ENCODE measurements around the gene KMT2D. TPM values are rescaled to one million over a fixed set of nuclear protein-coding genes. Genes with fewer than 3 reads are reported as not detected.
A peak's percentile ranks its signal among the peaks of the same experiment; 100 is the strongest.

Gene KMT2D
- total RNA-seq, 2 experiments from 2014 or later: 48.3 to 58.2 TPM

DNA sequence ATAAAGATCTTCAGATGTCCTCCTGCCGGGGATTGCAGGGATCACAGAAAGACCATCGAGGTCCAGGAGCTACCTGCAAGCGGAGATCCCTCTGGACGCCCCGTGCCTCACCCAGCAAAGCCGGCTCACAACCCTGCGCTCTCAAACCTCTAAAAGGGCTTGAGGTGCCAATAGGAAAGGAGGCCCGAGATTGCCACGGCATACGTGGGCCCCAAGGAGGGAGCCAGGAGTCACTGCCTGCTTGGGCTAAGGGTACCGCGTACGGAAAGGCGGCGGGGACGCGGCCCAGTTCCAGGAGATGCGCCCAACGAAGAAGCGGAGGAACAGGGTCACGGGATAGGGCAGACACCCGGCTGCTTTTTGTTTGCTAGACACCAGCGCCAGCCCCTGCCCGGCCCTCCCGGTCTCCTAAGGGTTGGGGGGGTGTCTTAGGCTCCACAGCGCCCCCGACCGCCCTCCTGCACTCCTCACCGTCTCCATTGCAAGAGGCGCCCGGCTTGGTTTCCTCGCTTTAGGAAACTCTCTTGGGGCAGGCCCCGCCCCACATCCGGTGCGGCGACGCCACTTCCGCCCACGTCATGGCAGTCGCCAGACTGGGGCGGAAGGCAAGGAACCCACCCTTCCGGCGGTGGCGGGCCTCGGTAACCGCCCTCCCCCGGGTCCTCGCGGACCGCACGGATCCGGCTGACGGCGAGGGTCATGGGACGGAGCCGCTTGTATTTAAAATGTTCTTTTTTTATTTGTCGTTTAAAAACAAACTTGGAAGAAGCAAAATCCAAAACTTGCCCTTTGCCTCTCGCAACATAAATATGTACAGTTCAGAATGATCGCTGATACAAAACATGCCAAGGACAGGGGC is 42.1 kb downstream of the KMT2D start, which contains the start of gene PRKAG1:
PRKAG1 (minus strand) TSS at position 516 of the 859 bp plus-strand sequence; CDS start at position 480, 36 bp downstream.
- Mint-ChIP-seq H3K4me1 (peaks cover 34% of the 10 kb centered on the region), H3K9me3 (ENCODE audit: low read depth) (no peaks in the 10 kb centered on the region), H3K27ac (peak within 1 kb of the TSS; percentile 97), H3K36me3 (ENCODE audit: low read depth) (peaks cover 33% of the 10 kb centered on the region), H3K27me3 (no peaks in the 10 kb centered on the region), H3K4me3 (peak within 1 kb of the TSS; percentile 81)
- ChIA-PET POLR2A (interaction anchor here (0.6 kb wide), 1 partner anchor 56 kb away, joined by 3 read pairs; no protein-coding TSS in a partner anchor), CTCF (interaction anchor here (0.5 to 3.5 kb wide), 16 partner anchors 10 to 379 kb away, joined by 3 to 20 read pairs (median 4); partner anchors contain the start of gene DDN)
- intact Hi-C loops (cut with DNase I, micrococcal nuclease): loop anchor here (1.0 to 5.0 kb wide), 18 partner anchors 22 to 604 kb away; partner anchors contain the start of genes ARF3 (in 1 of the 2), CCNT1 (in 1 of the 2), DDX23 (in 1 of the 2) and FKBP11 (in 1 of the 2)
- DNase-seq (peak; percentile 97), ATAC-seq (peak; percentile 87)

DNA sequence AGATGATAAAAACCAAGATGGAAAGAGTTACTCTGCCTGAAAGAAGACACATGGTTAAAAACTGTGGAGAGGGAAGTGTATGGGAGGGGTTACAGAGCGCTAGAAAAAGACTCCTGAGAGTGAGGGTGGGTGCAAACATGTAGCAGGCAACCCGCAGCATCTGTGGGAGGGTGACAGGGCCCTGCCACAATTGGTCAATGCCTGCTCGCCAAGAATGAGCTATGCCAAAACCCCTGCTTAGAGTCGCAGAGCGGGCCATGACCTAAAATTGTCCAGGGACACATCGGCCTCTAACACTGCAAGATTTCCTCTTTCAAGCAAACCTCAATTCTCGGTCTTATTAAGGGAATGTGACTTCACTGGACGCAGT is 42.7 kb downstream of the KMT2D start:
- POLR2A ChIA-PET: interaction anchor here (0.6 kb wide), 1 partner anchor 56 kb away, joined by 3 read pairs; no protein-coding TSS in a partner anchor
- ATAC-seq (peak; percentile 48), DNase-seq (peak; percentile 74)
- intact Hi-C loops (cut with DNase I, micrococcal nuclease): loop anchor here (1.0 to 5.0 kb wide), 18 partner anchors 21 to 604 kb away; partner anchors contain the start of genes ARF3 (in 1 of the 2), CCNT1 (in 1 of the 2), DDX23 (in 1 of the 2) and FKBP11 (in 1 of the 2)
- no peaks in the 10 kb centered on the region for H3K27me3 Mint-ChIP-seq
- peaks cover 32% of the 10 kb centered on the region for H3K36me3 Mint-ChIP-seq (ENCODE audit: low read depth)
- peak overlapping the region; percentile 97 for H3K27ac Mint-ChIP-seq
- no peaks in the 10 kb centered on the region for H3K9me3 Mint-ChIP-seq (ENCODE audit: low read depth)
- peaks cover 34% of the 10 kb centered on the region for H3K4me1 Mint-ChIP-seq
- peak overlapping the region; percentile 81 for H3K4me3 Mint-ChIP-seq
- CTCF ChIA-PET: interaction anchor here (0.5 to 3.5 kb wide), 14 partner anchors 11 to 378 kb away, joined by 3 to 14 read pairs (median 4); partner anchors contain the start of gene DDN

DNA sequence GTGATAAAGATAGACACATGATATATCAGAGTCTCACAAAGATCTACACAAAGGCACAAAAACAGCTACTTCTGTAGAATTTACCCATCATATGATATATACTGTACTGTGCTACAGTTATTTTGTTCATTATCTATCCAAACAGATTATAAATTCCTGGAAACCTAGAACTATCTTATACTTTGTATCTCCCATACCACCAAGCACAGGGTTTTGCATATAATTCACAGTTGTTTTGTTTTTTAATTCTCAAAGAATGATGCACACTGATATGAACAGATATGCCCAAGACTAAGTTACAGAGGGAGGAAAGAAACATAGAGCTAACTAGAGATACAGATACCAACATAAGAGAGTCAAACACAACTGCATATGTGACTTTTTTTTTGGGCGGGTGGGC is 45.4 kb downstream of the KMT2D start:
- no peaks in the 10 kb centered on the region for H3K27me3 Mint-ChIP-seq
- ATAC-seq (no peak), DNase-seq (no peak)
- peaks cover 34% of the 10 kb centered on the region for H3K4me1 Mint-ChIP-seq
- H3K4me3 Mint-ChIP-seq: no peak overlapping the region
- no peaks in the 10 kb centered on the region for H3K9me3 Mint-ChIP-seq (ENCODE audit: low read depth)
- H3K36me3 Mint-ChIP-seq (ENCODE audit: low read depth): peaks cover 36% of the 10 kb centered on the region
- ChIA-PET CTCF (interaction anchor here (0.7 to 3.5 kb wide), 12 partner anchors 7 to 220 kb away, joined by 3 to 14 read pairs (median 4); partner anchors contain the start of gene FKBP11), POLR2A (no interaction called here)
- intact Hi-C loops (cut with DNase I, micrococcal nuclease): loop anchor here (5.0 kb wide), 2 partner anchors 42 to 607 kb away; partner anchors contain the start of gene PRPF40B (in 1 of the 2)
- no peak overlapping the region for H3K27ac Mint-ChIP-seq

DNA sequence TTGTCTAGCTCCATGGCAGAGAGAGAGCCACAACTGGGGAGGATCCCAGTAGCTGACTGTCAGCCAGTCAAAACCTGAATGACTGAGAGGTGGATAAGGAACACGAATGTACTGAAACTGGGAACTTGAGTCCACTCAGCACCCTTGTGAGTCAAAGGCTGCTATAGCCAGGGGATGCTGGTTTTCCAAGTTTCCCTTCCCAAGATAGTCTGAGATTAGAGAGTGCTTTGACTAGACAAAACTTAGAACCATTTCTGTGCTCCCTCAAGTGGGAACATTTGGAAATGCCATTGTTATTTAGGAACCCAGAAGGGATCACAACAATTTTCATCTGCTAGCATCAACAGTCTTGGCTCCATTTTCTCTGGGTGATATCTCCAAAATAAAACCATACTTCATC is 46.0 kb downstream of the KMT2D start:
- no peaks in the 10 kb centered on the region for H3K27me3 Mint-ChIP-seq
- no peak overlapping the region for H3K4me3 Mint-ChIP-seq
- no peak overlapping the region for H3K27ac Mint-ChIP-seq
- CTCF ChIA-PET: interaction anchor here (0.5 to 2.8 kb wide), 13 partner anchors 8 to 1009 kb away, joined by 3 to 19 read pairs (median 4); partner anchors contain the start of genes FKBP11 and WNT1
- intact Hi-C loops (cut with DNase I, micrococcal nuclease): no loop called here
- DNase-seq (no peak), ATAC-seq (no peak)
- no peaks in the 10 kb centered on the region for H3K9me3 Mint-ChIP-seq (ENCODE audit: low read depth)
- POLR2A ChIA-PET: interaction anchor here (1.0 kb wide), 1 partner anchor 15 kb away, joined by 3 read pairs; no protein-coding TSS in a partner anchor
- peaks cover 29% of the 10 kb centered on the region for H3K4me1 Mint-ChIP-seq
- H3K36me3 Mint-ChIP-seq (ENCODE audit: low read depth): peaks cover 37% of the 10 kb centered on the region

DNA sequence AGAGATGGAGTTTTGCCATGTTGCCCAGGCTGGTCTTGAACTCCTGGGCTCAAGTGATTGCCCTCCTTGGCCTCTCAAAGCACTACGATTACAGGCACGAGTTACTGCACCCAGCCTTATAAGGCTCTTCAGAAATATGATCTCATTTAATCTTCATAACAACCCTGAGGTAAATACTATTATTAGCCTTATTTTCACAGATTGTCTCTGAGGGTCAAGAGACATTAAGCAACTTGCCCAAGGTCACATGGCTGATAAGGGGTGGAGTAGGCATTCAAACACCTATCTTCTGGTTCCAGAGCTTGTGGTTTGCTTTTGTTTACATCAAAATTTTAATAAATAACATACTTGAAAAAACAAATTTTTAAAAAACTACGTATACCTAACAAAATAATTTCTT is 47.2 kb downstream of the KMT2D start:
- Mint-ChIP-seq H3K27ac (no peak overlapping the region), H3K27me3 (no peaks in the 10 kb centered on the region), H3K4me1 (peaks cover 22% of the 10 kb centered on the region), H3K9me3 (ENCODE audit: low read depth) (no peaks in the 10 kb centered on the region), H3K36me3 (ENCODE audit: low read depth) (peaks cover 42% of the 10 kb centered on the region), H3K4me3 (no peak overlapping the region)
- POLR2A ChIA-PET: interaction anchor here (1.0 kb wide), 1 partner anchor 16 kb away, joined by 4 read pairs; no protein-coding TSS in a partner anchor
- ATAC-seq (no peak), DNase-seq (no peak)
- CTCF ChIA-PET: interaction anchor here (0.7 to 2.8 kb wide), 3 partner anchors 16 to 30 kb away, joined by 3 to 19 read pairs (median 4); no protein-coding TSS in a partner anchor
- intact Hi-C loops (cut with DNase I, micrococcal nuclease): no loop called here

DNA sequence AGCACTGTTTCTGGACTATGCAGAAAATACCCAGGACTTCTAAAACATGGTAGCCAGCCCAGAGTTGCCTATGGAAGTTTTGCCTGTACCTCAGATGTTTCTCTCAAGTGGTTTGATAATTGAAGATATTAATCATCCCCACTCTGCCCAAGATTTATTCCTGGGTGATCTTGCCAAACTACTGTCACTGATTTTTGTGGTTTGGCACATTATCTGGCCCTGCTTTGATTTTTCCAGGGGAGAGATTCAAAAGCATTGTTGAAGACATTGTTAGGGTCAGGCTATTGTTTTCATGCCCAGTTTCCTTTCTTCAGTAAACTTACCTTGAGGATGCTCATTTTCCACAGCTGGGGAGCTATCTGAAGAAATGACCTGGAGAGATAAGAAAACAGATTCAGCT is 47.9 kb downstream of the KMT2D start:
- ATAC-seq: no peak
- no peak overlapping the region for H3K27ac Mint-ChIP-seq
- H3K4me3 Mint-ChIP-seq: no peak overlapping the region

More for the DNA sequence above, 47.9 kb downstream of the KMT2D start:
- Mint-ChIP-seq H3K4me1 (peaks cover 20% of the 10 kb centered on the region), H3K27me3 (no peaks in the 10 kb centered on the region), H3K36me3 (ENCODE audit: low read depth) (peaks cover 46% of the 10 kb centered on the region), H3K9me3 (ENCODE audit: low read depth) (no peaks in the 10 kb centered on the region)
- POLR2A ChIA-PET: interaction anchor here (0.7 kb wide), 2 partner anchors 81 to 196 kb away, joined by 7 to 9 read pairs; no protein-coding TSS in a partner anchor
- intact Hi-C loops (cut with DNase I, micrococcal nuclease): no loop called here
- CTCF ChIA-PET: interaction anchor here (0.6 to 2.8 kb wide), 3 partner anchors 15 to 38 kb away, joined by 3 to 19 read pairs (median 6); no protein-coding TSS in a partner anchor
- no peak for DNase-seq

Other genes with a start within 250 kb of the KMT2D start
- 10 to 100 TPM; 11.5 to 16.1 TPM for gene CACNB3, start 242.3 kb downstream of the KMT2D start, total RNA-seq
- gene DDX23, start 208.6 kb downstream of the KMT2D start, total RNA-seq: 100 to 1,000 TPM; 115 to 120 TPM
- 1 to 10 TPM; 2.2 to 3.3 TPM for gene RND1, start 194.9 kb downstream of the KMT2D start, total RNA-seq
- 10 to 100 TPM; 56.8 to 63.8 TPM for gene FKBP11, start 135.3 kb downstream of the KMT2D start, total RNA-seq
- 10 to 100 TPM; 84.7 to 96.1 TPM for gene ARF3, start 103.3 kb downstream of the KMT2D start, total RNA-seq
- gene WNT10B, start 89.1 kb downstream of the KMT2D start, total RNA-seq: under 1 TPM; 0.16 to 0.18 TPM
- not detected for gene WNT1, start 82.5 kb downstream of the KMT2D start, total RNA-seq
- under 1 TPM; 0.48 to 0.61 TPM for gene DDN, start 61.4 kb downstream of the KMT2D start, total RNA-seq
- gene PRKAG1, start 42.0 kb downstream of the KMT2D start, total RNA-seq: 10 to 100 TPM; 54.5 to 62.6 TPM
- 10 to 100 TPM in 1 of 2 experiments, 1 to 10 TPM in 1; 6.7 to 13.3 TPM for gene RHEBL1, start 9.2 kb upstream of the KMT2D start, total RNA-seq
- not detected for gene DHH, start 34.0 kb upstream of the KMT2D start, total RNA-seq
- 10 to 100 TPM; 45.0 to 48.0 TPM for gene LMBR1L, start 50.1 kb upstream of the KMT2D start, total RNA-seq
- gene TUBA1B, start 70.6 kb upstream of the KMT2D start, total RNA-seq: 1,000 to 10,000 TPM; 2,393 to 2,425 TPM
- gene TUBA1A, start 128.3 kb upstream of the KMT2D start, total RNA-seq: 10 to 100 TPM; 75.7 to 98.5 TPM
- 100 to 1,000 TPM; 276 to 338 TPM for gene TUBA1C, start 204.3 kb upstream of the KMT2D start, total RNA-seq
- gene PRPH, start 234.4 kb upstream of the KMT2D start, total RNA-seq: not detected

All from activated CD4-positive, alpha-beta T cell treated with anti-CD3 and anti-CD28 coated beads for 36 hours (primary cell).